HG02571 (cell line): ENCODE results near the gene PRTFDC1.

ENCODE experiments used
- ATAC-seq: cut with Tn5 transposase; IDR thresholded peaks from one replicate; pipeline ENCODE4 v1.9.1; 2021; ENCODE audit warnings: mild to moderate bottlenecking, moderate library complexity; ENCODE audit not compliant: unreplicated experiment

PRTFDC1 gene

DNA sequence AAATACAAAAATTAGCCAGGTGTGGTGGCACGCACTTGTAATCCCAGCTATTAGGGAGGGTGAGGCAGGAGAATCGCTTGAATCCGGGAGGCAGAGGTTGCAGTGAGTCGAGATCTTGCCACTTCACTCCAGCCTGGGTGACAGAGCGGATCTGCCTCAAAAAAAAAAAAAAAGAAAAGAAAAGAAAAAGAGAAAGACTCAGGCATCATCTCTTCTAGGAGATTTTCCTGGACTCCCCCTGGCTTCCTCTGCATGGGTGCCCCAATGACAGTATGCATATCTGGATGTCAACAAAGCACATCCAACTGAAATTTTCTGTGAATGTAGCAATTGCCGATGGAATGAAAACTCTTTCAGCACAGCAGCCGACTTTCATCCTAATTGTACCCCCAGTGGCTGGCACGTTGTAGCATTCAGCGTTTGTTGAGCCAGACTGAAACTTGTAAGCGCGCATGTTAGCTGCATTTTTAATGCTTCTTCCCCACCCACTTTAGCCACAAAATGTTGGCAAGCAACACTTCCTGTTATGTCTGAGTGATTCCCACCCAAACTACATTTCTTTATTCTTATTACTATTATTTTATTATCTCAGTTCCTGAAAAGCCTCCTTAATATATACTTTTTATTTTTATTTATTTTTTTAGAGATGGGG, 70.2 kb downstream of the PRTFDC1 start:
- ATAC-seq = no peak

DNA sequence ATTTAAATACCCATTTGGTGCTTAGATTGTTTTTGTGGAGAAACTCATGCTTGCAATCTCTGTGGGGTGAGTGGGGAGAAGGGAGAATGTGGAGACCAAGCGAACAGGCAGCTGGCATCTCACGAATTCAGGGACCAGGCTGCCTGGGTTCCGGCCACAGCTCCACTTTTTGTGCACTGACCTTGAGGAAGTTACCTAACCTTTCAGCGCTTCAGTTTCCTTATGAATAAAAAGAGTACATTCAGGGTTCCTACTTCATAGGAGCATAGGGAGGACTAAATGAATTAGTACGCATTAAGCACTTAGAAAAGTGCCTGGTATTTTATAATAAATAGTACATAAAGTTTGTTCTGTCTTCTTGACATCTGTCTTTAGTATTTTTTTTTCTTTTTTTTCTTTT, 72.5 kb downstream of the PRTFDC1 start:
- no peak for ATAC-seq

DNA sequence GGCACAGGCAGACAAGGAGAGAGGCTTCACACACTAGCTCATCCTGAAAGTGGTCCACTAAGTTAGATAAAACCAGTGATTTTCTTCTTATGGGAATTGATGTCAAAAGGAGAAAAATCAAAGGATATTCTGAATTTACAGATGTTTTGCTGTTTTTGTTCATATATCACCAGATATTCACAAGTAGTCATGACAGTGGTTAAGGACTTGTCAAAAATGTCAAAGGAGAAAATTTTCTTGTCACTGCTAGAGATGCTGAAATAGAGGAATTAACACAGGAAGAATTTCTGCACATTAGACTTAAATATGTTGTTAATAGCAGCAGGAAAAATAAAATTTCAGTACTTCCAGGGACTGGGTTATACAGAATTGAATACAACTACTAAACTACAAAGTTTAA, 78.3 kb downstream of the PRTFDC1 start:
- no peak for ATAC-seq

DNA sequence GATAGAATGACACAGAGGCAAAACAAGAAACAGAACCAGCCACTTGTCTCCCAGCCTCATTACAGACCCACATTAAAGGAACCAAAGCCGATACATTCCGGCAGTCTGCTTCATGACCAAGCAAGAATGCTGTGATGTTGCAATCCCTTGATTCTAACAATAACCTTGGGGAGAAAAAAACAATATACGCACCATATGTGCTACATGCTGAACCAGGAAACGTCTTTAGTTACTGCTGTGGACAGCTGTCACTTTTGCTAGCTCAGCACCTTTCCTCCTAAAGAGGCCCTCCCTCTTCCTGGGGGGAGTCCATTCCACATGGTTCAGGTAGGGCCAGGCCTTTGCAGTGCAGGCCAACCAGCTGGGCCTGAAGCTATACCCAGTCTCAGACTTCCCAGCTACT, 79.1 kb downstream of the PRTFDC1 start:
- no peak for ATAC-seq

DNA sequence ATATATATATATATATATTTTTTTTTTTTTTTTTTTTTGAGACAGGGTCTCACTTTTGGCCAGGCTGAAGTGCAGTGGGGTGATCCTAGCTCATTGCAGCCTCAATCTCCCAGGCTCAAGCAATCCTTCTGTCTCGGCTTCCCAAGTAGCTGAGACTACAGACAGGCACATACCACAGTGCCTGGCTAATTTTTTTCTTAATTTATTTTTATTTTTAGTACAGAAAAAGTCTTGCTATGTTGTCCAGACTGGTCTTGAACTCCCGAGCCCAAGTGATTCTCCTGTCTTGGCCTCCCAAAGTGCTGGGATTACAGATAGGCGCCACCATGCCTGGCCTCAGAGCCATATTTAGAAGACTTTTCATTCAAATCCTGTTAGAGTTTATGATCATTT, 79.6 kb downstream of the PRTFDC1 start:
- ATAC-seq = no peak

DNA sequence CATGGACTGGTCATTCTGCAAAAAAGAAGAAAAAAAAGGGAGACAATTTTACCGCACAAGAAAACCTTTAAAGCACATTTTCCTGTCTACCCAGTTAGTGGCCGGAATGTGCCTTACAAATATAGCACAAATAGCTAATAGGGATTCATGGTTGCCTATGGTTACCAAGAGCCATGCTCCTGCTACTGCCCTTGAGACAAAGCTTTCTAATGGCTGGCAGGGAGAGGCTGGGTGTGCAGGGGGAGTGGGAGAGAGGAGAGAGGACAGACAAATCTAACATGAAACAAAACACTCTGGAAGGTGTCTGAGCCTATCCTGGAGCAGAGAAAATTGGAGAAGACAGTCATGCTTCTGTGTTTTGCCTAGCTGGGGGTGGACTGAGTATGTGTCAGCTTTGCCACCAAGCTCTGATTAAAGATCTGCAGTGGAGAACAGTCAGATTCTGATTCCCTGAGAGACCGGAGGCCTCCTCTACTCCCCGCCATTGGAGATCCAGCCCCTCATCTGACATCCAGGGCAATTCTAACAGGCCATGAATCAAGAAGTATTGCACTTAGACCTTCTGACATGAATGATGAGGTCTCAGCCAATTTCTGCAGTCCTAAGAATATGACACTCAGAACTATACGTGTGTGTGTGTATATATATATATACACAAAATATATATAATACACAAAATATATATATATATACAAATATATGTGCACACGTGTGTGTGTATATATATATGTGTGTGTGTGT, 80.2 kb downstream of the PRTFDC1 start:
- ATAC-seq = no peak

DNA sequence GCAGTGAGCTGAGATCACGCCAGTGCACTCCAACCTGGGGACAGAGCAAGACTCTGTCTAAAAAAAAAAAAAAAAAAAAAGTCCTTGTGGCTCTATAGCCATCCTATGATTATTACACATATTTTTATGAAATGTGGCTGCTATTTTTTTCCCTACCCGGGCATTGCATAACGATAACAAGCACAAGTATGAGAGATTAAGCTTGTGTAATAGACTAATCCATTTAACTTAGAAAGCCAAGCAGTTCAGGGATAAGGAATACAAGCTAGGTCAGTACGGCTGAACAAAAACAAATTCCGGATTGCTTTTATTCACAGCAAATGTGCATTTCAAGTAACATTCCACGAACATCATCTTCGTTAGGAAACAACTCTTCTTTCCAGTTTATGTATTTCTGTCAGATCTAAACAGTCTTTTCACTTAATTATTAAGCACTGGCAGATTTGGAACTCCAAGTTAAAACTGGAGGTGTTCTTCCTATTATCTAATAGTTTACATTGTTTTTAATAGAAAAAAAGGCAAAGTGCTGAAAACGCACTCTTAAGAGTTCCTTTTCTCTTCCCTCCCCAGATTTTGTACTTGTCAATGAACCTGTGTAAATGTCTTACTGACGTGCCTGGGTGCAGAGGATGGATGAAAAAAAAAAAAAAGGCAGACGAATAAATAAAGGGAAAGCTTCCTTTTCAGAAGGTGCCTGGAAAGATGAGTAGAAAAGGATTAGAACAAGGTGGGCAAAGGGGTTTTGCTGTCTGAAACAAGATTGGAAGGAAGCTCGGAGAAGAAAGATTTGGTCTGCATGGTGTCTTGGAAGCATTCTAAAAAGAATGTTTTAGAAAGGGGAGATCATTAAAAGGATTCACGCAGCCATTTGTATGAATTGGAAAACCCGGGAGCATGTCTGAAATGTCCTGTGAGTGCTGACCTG, 81.1 kb downstream of the PRTFDC1 start:
- ATAC-seq = no peak

DNA sequence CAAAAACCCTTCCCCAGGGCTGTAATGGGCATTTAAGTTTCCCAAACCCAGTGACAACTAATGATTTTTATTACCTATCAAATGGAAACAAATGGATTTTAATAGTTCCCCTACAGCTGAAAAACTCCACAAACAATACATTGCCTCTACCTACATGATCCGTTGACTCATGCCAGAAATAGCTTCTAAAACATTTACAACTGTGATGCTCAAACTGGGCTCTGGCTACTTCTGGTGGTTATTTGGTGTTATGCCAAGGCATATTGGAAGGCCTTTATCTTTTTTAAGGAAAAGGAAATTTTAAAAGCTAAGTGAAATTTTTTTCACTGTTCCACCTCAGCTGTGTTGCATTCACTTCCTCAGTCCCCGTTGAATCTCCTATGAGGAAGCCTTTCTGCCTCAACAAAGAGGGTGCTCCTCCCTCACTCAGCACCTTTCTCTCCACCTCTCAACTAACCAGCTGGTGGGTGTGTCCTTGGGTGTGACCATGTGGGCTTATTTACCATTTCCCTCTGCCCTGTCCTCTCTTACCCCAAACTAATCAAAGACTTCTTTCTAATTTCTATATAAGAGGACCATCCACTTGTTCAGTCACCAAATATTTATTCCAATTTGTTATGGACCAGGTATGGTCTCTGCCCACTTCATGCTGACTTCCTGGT, 82.9 kb downstream of the PRTFDC1 start:
- no peak for ATAC-seq

DNA sequence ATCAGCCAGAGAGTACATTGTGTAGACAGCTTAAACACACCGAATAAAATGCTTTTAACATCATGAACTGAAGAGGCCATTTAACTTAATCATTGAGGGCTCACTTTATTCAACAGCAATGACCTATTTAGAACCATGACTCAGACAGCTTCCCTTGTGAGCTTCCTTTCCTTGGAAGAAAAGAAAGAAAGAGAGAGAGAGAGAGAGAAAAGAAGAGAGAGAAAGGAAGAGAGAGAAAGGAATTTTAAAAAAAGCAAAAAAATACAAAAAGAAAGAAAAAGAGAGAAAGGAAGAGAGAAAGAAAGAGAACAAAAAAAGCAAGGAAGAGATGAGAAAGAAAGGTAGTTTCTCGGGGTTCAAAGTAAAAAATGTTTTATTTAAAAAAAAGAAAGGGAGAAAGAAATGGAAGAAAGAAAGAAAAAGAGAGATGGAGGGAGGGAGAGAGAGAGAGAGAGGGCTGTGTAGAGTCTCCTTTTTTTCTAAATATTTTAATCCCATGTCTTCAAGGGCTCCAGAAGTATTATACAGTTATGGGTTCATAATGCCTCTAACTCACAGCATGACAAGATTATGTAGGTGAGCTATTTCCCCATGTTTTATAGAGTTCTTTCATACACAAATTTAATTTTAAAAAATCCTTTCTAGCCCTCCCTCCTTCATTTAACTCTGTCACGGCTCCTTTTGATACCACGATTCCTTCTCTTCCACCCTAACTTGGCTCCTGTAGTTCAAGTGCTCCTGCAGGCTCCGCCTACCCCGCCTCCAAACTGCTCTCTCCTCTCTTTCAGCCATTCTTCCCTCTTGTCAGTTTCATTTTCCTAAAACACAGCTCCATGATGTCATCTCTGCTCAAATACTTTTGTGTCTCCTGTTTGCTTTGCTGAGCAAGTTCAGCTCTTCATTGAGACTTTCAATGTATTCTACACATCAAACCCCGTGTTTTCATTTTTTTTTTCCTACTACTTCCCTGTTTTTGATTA, 85.5 kb downstream of the PRTFDC1 start:
- no peak for ATAC-seq

DNA sequence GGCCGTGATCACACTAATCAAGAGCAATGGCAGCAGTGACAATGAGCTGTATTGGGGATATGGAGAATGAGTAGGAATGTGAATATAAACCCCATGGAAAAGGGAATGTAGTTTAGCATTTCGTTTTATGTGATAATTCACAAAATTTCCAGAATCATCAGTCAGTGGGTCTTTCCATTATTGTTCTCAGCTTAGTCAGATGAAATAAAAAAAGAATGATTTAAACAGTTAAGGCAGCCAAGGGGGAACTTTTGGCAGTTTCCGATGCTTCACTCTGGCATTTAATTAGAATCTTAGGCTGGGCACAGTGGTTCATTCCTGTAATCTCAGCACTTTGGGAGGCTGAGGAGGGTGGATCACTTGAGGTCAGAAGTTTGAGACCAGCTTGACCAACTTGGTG, 86.6 kb downstream of the PRTFDC1 start:
- no peak for ATAC-seq

DNA sequence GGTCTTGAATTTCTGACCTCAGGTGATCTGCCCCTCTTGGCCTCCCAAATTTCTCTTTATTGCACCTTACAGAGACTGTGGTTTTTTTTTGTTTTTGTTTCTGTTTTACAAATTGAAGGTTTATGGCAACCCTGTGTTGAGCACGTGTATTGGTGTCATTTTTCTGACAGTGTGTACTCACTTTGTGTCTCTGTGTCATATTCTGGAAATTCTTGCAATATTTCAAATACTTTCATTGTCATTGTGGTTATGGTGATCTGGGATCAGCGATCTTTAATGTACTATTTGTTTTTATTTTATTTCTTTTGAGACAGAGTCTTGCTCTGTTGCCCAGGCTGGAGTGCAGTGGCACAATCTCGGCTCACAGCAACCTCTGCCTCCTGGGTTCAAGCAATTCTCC, 89.8 kb downstream of the PRTFDC1 start:
- ATAC-seq = no peak

DNA sequence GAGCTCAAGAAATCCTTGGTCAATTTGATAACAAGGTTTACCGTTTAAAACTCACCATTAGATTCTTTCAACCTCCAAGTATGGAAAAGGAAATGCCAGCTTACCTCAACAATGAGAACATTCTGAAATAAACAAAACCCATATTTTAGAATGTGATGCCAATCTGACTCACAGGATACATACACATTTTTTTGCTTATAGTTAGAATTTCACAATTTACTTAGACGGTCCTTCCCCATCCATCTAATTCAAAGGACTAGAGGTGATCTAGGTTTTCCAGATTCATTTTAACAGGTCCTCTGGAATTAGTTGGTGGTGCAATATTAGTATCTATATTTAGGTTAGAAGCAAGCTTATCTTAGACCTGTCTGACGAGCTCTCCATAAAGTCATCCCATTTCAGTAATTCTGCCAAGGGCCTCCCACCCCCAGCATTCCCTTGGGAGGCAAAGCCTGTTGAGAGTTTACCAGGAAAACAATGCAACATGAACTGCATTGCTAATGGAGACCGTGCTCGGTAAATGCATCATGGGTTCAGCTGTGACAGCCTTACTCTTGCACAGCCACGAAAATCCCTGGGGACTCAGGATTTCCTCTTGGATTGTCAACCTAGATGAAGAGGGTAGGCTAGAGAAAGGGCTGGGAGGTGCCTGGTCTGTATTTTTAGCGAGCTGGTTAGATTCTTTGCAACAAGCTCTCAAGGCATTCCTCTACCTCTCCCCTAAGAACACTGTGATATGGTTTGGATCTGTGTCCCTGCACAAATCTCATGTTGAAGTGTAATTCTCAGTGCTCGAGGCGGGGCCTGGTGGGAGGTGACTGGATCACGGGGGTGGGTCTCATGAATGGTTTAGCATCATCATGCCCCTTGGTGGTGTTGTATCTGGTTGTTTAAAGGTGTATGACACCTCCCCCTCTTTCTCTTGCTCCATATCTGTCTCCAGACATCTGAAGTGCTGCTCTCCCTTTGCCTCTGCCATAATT, 93.8 kb downstream of the PRTFDC1 start:
- ATAC-seq = no peak

DNA sequence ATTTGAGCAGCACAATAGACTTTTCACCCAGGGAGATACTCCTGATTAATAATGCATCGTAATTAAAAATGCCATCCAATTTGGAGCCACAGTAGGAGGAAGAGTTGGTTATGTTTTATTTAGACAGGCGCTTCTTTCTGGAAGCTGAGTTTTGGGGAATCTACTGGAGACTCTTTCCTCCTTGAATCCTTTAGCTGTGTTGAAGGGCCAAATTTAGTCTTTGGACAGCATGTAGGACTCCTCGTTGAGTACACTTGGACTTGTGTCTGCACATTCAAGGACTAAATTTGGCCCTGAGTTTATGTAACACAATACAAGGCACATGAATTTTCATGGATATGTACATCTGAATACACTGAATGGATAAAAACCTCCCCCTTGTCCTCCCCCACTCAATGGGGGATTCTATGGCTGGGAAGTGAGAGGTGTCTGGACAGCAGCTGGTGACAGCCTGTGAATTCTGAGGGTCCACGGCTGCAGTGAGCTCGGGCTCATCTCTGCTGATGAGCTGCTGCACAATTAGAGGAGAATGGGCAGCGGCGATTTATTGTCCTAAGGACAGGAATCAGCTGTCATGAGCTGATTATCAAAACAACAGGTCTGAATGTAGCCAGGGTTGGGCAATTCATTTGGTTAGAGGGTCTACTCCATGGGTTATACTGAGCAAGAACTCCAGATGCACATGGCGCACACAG, 95.2 kb downstream of the PRTFDC1 start:
- ATAC-seq = no peak

DNA sequence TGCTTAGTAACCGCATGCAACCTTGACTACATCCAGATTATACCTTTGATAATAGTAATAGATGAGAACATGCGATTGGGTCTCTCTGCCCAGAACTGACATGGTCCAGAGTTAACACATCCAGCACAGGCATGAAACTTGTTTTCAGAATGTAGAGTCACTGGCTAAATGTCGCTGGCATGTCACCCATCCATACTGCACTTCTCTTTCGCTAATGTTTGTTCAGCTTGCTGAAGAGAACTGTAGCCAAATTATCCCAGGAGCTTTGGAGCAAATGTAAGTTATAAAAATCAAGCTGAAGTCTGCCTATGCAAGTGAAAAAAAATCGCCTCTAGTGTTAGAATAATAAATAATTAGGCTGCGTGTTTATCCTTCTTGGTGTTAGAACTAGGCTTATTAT, 98.2 kb downstream of the PRTFDC1 start:
- ATAC-seq = no peak

DNA sequence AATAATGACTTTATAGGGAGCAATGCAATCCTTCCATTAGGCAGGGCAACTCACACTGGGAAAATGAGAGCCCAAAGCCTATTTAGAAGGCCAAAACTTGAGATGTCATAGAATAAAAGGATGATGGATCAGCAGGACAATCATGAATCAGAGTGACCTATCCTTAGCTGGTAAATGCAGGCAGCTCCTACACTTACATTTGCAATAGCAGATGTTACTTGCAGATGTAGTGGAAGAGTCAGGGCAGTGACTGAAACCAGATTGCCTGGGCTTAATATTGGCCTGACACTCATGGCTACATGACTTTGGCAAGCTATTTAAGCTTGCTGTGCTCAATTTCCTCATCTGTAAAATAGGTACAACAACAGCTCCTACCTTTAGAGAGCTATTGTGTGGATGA, 98.7 kb downstream of the PRTFDC1 start:
- no peak for ATAC-seq

DNA sequence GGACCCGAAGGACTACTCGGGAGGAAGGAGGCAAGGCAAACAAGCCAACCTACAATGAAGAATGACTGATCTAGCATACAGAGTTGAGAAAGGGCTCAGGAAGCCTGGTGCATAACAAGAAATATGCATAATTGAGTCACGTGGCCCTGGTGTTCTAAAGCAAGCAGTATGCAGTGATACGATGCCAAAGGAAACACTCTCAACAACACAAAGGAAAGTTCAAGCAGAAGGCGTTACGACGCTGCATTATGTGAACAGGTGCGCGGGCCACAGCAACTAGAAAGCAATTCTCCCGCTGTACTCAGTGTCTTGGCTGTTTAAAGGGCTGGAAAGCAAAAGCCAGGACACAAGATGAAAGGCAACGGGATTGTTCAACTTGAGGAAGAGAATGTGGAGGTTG, 100.8 kb downstream of the PRTFDC1 start:
- ATAC-seq = no peak

DNA sequence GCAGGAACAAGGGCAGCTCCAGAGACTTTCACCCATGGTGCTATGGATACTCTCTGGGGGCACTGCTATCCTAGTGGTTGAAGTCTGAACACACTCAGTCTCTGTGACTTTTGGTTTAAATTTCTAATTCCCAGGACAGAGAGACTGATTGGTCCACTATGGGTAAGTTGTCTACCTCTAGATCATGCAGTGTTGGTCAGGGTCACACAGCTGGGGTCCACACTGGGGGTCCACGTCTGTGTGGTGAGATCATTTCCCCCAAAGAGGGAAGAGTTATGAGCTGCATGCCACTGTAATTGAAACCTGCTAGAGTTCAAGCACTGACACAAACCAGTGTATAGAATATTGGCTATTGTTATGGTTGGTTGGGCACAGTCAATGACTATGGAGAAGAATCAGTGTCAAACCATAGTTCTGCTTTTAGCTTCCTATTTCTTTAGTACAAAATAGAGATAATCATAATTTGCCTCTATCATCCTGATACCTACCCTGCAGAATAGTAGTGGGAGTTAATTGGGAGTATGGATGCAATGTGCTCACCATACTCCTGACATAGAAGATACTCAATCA, 101.6 kb downstream of the PRTFDC1 start:
- no peak for ATAC-seq
